ENCODE data around the gene ABCA13. TPM values are rescaled to one million over a fixed set of nuclear protein-coding genes. Genes with fewer than 3 reads are reported as not detected.

ABCA13 gene
- total RNA-seq, 4 donors from 2014 or later: 0.38 to 9.8 (median 4.9) TPM

GRCh38 chr7:48505051-48505450, 333.8 kb downstream of the ABCA13 start:
- TF ChIP-seq CTCF (IDR thresholded peaks at IDR 0.05): no peak
- TF ChIP-seq POLR2A (IDR thresholded peaks at IDR 0.05): no peak
- no peak for DNase-seq
- H3K4me1 ChIP-seq: no peaks in the 10 kb centered on the region
- no peaks in the 10 kb centered on the region for H3K27me3 ChIP-seq
- no peaks in the 10 kb centered on the region for H3K36me3 ChIP-seq
- no peaks in the 10 kb centered on the region for H3K9me3 ChIP-seq
- intact Hi-C loops (cut with DNase I): no loop called here
- no peak overlapping the region for H3K27ac ChIP-seq
- H3K4me3 ChIP-seq: no peak overlapping the region
- 63 to 86% methylated on average over 6 of the region's 6 CpGs for WGBS, 2 donors

GRCh38 chr7:48505466-48505865, 334.2 kb downstream of the ABCA13 start:
- H3K4me1 ChIP-seq: no peaks in the 10 kb centered on the region
- H3K36me3 ChIP-seq: no peaks in the 10 kb centered on the region
- H3K27ac ChIP-seq: no peak overlapping the region
- H3K27me3 ChIP-seq: no peaks in the 10 kb centered on the region
- TF ChIP-seq CTCF (IDR thresholded peaks at IDR 0.05) (no peak), POLR2A (IDR thresholded peaks at IDR 0.05) (no peak)
- 88 to 91% methylated on average over 4 of the region's 4 CpGs for WGBS, 2 donors
- no peaks in the 10 kb centered on the region for H3K9me3 ChIP-seq
- intact Hi-C loops (cut with DNase I): no loop called here
- H3K4me3 ChIP-seq: no peak overlapping the region
- DNase-seq: no peak

GRCh38 chr7:48506569-48506968, 335.3 kb downstream of the ABCA13 start:
- WGBS, 2 donors: 71 to 86% methylated on average over 4 of the region's 4 CpGs
- no peak for DNase-seq
- TF ChIP-seq CTCF (IDR thresholded peaks at IDR 0.05) (no peak), POLR2A (IDR thresholded peaks at IDR 0.05) (no peak)
- Histone ChIP-seq H3K4me3 (no peak overlapping the region), H3K9me3 (no peaks in the 10 kb centered on the region), H3K4me1 (peaks cover 0 to 5% (median 4%) of the 10 kb centered on the region in 3 donors), H3K36me3 (no peaks in the 10 kb centered on the region), H3K27me3 (no peaks in the 10 kb centered on the region), H3K27ac (no peak overlapping the region)
- intact Hi-C loops (cut with DNase I): no loop called here

GRCh38 chr7:48511080-48511479, 339.8 kb downstream of the ABCA13 start:
- TF ChIP-seq CTCF (IDR thresholded peaks at IDR 0.05): no peak
- no peak for TF ChIP-seq POLR2A (IDR thresholded peaks at IDR 0.05)
- intact Hi-C loops (cut with DNase I): no loop called here
- H3K9me3 ChIP-seq: no peaks in the 10 kb centered on the region
- H3K36me3 ChIP-seq: no peaks in the 10 kb centered on the region
- no peak overlapping the region for H3K4me3 ChIP-seq
- no peak overlapping the region for H3K27ac ChIP-seq
- no peak for DNase-seq
- WGBS, 2 donors: 10 to 27% methylated on average over 11 to 12 of the region's 12 CpGs
- no peaks in the 10 kb centered on the region for H3K27me3 ChIP-seq
- H3K4me1 ChIP-seq: peaks cover 0 to 5% (median 4%) of the 10 kb centered on the region in 3 donors

GRCh38 chr7:48512892-48513291, 341.6 kb downstream of the ABCA13 start:
- TF ChIP-seq POLR2A (IDR thresholded peaks at IDR 0.05) (no peak), CTCF (IDR thresholded peaks at IDR 0.05) (no peak)
- no peak for DNase-seq
- Histone ChIP-seq H3K4me1 (peaks cover 0 to 5% (median 4%) of the 10 kb centered on the region in 3 donors), H3K36me3 (no peaks in the 10 kb centered on the region), H3K9me3 (no peaks in the 10 kb centered on the region), H3K27me3 (no peaks in the 10 kb centered on the region), H3K4me3 (no peak overlapping the region), H3K27ac (no peak overlapping the region)
- WGBS, 2 donors: 73 to 81% methylated on average over 3 to 6 of the region's 6 CpGs
- intact Hi-C loops (cut with DNase I): no loop called here
